GM19193 (cell line): ENCODE results near the gene MAD1L1.

Experiments used
- POLR2A ChIP-seq: IDR thresholded peaks from 4 replicates; pipeline ENCODE4 v1.6.1; 2011; ENCODE audit not compliant: insufficient read depth, insufficient read length; ENCODE audit errors: extremely low read depth

Gene MAD1L1

DNA sequence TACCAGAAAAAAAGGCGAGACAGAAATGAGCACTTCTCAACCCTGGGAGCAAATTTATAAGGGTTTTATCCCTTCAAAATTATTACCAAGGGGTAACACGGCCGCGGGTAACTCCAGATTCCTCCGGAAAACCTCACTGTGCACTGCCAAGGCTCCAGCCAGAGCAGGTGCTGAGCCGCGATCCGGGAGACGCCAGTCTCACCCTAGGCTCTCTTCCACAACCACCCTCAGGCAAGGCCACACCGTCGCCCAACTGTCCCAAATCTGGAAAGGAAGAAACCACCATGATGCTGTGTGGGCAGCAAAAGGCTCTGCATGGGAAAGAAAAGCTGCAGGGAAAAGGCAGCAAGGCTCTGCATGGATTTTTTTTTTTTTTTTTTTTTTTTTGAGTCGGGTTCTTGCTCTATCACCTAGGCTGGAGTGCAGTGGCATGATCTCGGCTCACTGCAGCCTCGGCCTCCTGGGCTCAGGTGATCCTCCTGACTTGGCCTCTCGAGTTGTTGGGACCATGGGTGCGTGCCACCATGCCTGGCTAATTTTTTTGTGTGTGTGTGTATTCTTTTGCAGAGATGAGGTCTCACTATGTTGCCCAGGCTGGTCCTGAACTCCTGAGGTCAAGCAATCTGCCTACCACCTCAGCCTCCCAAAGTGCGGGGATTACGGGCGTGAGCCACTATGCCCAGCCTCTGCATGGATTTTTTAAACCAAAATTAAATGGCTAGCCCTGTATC is 39.0 kb downstream of the MAD1L1 start:
- TF ChIP-seq POLR2A = no peak

DNA sequence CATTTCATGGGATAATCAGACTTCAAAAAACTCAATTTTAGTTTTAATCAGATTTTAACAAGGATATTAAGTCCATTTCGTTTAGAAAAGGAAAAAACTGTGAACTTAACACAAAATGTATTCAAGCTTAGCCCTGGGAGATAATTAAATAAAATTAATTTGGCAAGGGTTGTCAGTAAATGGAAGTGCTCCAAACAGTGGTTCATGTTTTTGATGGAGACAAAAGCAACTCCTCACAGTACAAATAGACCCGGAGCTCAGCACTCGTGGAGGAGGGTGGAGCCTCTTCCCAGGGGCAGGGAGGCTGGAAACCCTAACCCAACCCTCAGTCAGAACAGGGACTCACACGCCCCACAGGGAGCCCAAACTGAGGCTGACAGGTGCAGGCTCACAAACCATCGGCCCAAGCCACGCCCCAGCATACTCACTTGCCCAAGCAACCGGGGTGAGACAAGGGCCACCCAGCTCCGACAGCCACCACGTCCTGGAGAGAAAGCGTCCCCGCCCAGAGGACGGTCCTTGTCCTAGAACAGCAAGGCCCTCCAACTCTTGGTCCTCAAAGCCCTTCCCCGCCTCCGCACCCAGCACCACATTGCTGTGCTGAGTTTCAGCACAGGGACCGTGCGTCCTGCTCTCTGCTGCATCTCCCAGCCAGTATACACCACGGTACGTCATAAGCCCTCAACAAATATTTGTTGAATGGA is 39.8 kb downstream of the MAD1L1 start:
- no peak for TF ChIP-seq POLR2A

DNA sequence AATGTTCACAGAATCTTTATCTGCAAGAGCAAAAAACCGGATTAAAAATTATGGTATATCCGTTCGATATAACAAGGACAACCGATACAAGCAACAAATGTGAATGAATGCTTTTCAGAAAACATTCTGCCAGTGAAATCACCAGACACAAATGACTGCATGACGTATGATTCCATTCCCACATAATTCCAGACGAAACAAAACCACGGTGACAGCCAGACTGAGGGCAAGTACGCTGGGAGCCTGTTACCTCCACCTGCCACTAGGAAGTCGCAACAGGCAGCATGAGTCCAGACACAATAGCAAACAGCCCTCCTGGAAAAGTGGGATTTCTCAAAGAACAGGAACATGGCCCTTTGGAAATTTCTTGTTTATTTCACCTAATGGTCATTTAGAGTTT is 41.7 kb downstream of the MAD1L1 start:
- no peak for TF ChIP-seq POLR2A

DNA sequence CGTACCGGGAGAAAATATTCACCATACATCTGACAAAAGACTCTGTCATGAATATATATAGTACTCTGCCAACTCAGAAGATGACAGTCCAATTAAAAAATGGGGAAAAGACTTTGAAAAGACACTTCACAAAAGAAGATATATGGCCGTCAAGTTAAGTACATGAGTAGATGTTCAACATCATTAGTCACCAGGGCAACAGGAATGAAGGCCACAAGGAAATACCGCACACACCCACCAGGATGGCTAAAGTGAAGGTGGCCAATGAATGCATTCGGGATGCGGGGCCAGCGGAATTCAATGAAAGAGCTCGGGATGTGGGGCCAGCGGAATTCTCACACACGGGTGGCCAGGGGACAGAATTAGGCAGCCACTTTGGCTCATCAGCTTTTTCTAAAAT is 42.2 kb downstream of the MAD1L1 start:
- no peak for TF ChIP-seq POLR2A

DNA sequence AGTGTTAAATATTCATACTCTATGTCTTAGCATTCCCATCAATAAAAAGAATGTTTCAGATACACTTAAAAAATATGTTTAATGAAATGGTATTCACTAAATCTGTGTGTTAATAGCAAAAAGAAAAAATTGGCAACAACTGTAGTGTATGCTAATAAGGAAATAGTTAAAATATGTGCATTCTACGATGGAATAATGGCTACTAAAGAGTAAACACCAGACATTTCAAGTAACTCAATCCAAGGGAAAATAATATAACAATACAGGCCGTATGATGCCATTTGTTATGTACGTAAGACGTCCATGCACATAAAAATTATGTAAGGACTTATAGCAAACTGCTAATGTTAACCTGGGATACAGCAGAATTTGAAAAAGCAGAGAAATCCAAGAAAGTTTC is 46.6 kb downstream of the MAD1L1 start:
- no peak for TF ChIP-seq POLR2A

DNA sequence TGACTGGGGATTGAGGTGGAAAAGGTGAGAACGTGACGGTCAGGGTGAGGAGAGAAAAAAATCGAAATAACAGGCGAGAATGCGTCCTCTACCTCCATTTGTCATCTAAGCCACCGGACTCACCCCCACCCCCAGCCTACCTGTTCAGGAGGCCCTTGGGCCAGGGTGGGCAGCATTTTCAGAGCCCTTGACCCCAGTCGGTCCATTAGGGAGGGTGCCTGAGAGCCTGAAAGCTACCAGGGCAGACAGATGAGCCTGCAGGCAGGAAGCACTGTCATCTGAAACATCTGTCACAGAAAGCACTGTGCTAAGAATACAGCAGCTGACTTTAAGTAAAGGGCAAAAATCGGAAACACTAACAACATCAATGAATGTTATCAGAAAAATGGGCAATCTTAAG is 47.0 kb downstream of the MAD1L1 start:
- no peak for TF ChIP-seq POLR2A

DNA sequence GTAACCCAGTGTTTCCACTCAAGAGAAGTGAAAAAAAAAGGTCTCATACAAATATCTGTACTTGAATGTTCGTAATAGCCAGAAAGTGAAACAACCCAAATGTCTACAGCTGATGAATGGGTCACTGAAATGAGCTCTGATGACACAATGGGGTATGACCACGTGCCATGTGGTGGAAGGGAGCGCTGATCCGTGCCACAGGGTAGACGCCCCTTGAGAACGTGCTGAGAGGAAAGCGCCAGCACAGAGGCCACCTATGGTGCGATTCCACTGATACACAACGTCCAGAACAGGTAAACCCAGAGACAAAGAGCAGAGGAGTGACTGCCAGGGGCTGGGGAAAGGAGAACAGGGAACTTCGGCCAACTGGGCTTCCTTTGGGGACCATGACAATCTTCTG is 50.3 kb downstream of the MAD1L1 start:
- TF ChIP-seq POLR2A = no peak

DNA sequence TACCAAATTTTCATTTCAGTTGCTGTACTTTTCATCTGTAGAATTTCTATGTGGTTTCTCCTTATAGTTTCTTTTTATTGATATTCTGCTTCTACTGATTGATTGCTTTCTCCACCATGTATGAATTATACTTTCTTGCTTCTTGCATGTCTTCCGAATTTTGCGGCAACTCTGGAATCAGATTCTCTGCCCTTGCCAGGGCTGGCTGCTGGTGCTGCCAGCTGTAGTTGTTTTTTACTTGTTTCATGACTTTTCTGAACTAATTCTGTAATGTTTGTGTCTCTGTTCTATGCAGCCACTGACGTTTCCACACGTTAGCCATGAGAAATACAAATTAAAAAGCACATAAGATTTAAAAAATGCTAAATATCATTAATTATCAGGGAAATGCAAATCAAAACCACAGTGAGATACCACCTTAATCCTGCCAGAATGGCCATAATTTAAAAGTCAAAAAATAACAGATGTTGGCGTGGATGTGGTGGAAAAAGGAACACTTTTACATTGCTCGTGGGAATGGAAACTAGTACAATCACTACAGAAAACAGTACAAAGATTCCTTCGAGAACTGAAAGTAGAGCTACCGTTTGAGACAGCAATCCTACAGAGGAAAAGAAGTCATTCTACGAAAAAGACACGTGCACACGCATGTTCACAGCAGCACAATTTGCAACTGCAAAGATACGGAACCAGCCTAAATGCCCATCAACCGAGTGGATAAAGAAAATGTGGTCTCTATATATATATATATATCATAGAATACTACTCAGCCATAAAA is 51.5 kb downstream of the MAD1L1 start:
- no peak for TF ChIP-seq POLR2A

DNA sequence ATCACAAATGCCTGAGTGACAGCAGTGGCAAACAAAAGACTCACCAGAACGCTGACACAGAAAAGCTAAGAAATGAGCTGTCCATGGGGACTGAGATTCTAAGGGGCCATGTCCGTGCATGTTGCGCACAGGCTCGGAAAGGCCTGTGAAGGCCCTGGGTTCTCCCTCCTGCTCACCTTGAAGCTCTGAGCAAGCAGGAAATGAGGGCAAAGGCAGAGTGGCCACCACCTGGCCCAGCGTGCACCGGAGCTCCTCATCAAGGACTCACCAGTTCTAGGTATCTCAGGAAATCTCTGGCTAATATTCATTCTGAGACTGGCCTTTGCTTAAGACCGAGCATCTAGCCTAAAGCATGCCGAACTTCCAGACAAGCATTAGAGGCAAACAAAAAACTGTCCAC is 52.7 kb downstream of the MAD1L1 start:
- TF ChIP-seq POLR2A = no peak

DNA sequence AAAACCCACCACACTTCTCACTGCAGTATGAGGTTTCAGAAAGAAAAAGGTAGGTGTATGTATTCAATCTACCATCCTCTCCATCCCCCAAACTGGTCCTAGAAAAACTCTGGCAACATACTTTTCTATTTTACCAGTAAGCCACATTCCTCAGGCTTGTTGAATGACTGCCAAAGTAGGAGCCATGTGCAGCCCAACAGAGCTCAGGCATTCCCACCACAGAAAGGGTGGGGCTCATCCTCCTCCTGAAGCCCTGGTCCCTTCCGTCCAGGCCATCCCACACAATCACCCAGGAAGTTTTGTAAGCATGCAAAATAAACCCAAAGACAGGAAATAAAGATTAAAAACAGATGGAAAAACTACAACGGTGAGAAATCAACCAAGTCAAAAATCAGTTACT is 57.2 kb downstream of the MAD1L1 start:
- TF ChIP-seq POLR2A = no peak

DNA sequence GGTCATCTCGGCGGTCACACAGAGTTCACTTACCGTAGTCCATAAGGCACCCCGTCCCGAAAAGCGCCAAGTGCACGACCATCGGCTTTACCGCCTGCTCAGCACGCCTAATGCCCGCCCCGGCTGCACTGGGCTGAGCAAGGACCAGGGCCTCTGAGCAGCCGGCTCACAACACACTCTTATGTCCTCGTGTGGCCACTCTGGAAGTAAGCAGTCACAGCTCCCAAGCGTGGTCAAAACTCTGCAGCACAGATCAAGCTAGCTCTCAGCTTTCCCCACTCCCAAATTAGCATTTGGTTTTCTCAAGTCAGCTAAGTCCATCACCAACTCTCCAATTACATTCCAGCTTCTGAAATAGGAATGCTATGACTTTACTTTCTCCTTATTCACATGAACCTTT is 57.7 kb downstream of the MAD1L1 start:
- no peak for TF ChIP-seq POLR2A

DNA sequence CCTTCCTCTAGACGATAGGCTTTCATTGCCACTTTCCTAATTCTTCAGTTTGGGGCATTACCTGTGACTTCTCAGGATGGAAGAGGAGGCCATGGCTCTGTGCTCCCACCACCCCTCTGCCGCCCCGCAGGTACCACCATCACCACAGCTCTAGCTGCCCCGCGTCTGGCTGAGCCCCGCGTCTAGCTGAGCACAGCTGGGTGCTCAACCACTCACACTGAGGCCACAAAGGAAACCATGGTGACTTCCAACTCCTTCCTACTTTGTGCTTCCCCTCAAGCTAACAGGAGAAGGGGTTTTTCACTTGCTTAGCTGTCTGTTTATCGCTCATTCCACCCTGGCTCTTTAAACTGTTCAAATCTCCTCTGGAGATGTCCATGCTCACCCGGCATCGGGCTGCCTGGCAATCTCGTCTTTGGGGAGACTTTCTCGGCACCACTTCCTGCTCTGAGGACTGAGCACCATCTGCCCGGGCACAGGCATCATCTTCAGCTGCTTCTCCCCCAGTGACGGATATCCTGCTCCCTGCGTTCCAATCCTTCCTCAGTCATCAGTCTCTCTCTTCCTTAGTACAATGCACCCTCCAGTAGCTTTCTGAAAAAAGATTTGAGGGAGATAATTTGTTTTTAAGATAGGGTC is 59.4 kb downstream of the MAD1L1 start:
- no peak for TF ChIP-seq POLR2A

DNA sequence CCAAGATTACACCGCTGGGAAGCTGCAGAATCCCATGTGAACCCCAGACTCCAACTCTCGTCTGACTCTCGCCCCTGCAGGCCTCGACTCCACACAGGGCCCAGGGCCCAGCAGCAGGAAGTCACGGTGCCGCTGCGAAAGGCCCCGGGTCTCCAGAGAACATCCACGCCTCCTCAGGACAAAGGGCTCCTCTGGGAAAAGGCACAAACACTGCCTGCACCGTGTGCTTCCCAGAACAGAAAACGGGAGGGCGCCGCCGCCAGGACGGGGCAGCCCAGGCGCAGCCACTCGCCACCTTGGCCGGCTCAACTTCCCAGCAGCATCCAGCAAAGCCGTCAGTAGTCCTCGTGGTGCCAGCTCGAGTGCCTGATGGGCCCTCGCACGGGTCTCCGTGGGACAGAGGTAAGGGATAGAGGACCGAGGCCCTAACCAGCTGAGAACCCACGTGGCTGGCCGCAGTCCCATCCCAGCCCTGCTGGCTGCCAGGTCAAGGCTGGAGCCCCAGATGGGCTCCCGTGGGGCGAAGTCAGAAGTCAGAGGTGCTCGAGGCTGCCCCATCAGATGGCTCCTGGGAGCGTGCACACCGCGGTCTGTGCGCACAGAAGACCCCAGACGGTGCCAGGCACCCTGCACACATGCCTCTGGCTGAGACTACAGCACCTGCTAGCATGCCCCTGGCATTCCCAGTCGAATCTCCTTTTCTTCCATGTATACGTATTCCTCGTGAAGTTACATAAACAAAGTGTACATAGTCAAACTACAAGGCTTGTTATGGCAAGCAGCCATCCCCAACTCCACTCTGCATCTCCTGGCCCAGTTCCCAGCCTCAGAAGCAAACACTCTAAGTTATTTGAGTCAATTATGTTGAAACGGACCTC is 60.2 kb downstream of the MAD1L1 start:
- TF ChIP-seq POLR2A = no peak

DNA sequence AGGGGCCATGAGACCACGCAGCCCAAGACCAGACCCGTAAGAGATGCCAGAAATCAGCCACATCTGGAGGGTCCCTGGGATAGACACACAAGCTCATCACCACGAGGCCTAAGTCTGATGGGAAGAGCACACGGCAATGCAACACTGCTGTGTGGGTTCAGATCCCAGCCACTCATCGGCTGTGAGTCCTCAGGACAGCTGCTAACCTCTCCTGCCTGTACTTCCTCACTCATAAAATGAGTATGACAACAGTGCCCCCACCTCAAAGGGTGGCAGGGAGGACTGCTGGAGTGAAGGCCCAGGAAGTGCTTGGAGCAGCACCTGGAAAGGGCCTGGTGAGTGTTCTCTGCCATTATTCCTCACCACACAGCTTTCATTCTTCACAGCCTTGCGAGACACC is 60.9 kb downstream of the MAD1L1 start:
- TF ChIP-seq POLR2A = no peak
